ENCODE data around the gene STX16.

The STX16 gene

DNA sequence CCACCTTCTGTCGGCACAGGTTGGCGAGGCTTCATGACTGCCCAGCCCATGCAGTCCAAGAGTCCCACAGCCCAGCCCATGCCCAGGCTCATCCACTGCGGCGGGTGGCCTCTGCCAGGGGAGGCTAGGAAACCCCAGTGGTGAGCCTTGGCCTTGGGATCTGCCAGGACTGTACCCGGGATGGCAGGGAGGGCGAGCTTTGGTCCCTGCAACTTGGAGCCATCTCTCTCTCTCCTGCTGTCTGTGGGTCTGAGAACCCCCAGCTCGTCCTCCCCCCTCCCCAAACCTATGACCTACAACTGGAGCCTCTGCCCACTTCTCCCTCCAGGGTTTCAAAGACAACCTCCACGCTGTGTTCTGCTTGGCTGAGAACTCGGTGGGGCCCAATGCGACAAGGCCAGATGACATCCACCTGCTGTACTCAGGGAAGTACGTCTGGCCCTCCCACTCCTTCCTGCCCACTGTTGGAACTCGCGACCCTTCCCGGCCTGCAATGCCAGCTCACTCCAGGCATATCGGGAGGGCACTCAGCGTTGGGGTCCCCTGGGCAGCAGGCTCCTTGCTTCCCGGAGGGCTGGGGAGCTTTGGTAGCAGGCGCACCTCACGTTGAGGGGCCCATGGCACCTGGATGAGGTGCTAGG lies 61.2 kb downstream of the STX16 start:
- TF ChIP-seq, protein P1, sequence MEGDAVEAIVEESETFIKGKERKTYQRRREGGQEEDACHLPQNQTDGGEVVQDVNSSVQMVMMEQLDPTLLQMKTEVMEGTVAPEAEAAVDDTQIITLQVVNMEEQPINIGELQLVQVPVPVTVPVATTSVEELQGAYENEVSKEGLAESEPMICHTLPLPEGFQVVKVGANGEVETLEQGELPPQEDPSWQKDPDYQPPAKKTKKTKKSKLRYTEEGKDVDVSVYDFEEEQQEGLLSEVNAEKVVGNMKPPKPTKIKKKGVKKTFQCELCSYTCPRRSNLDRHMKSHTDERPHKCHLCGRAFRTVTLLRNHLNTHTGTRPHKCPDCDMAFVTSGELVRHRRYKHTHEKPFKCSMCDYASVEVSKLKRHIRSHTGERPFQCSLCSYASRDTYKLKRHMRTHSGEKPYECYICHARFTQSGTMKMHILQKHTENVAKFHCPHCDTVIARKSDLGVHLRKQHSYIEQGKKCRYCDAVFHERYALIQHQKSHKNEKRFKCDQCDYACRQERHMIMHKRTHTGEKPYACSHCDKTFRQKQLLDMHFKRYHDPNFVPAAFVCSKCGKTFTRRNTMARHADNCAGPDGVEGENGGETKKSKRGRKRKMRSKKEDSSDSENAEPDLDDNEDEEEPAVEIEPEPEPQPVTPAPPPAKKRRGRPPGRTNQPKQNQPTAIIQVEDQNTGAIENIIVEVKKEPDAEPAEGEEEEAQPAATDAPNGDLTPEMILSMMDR (conservative IDR thresholded peaks at IDR 0.05), result no peak
- no peak overlapping the region for H3K27ac ChIP-seq

DNA sequence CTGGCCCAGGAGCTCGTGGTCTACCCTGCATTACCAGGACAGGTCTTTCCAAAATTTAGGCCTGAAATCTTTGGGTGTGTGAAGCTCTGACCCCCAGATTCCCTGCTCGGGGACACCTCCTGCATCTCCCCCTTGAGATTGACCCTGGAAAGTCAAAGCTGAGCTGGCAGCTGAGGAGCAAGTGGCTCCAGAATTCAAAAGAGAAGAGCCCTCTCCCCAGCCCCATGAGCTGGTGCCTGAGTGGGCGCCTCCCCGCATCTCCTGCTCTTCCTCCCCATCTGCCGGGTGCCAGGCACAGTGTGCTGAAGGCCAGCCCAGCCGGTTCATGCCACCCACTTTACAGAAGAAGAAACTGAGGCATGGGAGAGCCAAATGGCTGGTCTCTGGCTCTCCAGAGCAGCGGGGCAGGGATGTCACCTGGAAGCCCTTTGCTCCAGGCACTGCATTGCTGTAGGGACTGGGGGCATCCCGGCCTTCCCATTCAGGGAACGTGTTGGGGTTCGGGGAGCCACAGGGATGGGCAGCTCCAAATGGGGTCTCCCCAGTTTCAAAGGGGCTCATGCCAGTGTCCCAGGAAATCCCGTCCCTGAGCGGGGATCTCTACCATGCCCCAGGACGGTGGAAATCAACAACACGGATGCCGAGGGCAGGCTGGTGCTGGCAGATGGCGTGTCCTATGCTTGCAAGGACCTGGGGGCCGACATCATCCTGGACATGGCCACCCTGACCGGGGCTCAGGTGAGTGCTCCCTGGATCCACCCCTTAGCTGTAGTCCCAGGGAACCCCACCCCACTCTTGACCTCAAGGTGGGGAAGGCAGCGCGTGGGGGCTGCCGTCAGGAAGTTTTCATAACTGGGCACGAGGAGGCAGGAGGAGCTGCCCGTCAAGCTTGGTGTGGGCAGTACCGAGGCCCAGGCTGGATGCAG lies 62.0 kb downstream of the STX16 start:
- no peak overlapping the region for H3K27ac ChIP-seq

DNA sequence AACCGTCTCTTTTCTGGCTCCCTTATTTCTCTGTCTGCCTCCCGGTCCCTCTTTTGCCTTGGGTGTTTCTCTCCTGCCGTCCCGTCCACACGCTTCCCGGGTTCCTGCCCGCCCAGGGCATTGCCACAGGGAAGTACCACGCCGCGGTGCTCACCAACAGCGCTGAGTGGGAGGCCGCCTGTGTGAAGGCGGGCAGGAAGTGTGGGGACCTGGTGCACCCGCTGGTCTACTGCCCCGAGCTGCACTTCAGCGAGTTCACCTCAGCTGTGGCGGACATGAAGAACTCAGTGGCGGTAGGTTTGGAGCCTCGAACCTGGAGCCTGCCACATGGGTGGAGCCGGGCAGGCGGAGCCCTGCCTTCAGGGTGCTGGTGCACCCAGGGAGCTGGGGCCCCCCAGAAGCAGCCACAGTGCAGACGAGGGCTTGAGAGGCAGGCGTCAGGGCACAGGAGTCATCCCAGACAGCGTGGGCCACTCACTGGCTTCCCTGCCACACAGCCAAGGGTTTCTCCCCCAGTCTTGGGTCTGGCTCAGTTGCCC lies 62.8 kb downstream of the STX16 start:
- TF ChIP-seq, protein P1 (conservative IDR thresholded peaks at IDR 0.05), result no peak
- H3K27ac ChIP-seq, result no peak overlapping the region

More for the DNA sequence above, 62.0 kb downstream of the STX16 start:
- TF ChIP-seq, protein P1 (conservative IDR thresholded peaks at IDR 0.05), result no peak

DNA sequence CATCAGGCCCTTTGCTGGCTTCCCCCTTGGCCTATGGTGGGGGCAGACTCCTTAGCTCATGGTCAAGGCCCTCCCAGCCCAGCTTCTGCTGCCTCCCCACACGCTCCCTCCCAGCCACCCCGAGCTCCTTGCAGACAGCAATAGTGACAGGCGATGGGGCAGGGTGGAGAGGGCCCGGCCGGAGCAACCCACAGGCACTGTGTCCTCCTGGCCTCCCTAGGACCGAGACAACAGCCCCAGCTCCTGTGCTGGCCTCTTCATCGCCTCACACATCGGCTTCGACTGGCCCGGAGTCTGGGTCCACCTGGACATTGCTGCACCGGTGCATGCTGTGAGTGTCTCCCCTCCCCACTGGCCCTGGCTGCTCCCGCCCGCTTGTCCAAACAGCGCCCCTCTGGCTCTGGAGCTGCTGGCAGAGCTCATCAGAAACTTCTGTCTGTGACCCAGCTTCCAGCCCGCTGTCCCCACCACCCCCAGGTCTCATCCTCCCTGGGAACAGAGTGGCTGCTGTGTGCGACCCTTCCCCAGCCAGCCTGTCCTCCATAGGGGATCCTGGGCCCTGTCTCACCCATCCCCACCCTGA lies 63.3 kb downstream of the STX16 start:
- H3K27ac ChIP-seq, result no peak overlapping the region

DNA sequence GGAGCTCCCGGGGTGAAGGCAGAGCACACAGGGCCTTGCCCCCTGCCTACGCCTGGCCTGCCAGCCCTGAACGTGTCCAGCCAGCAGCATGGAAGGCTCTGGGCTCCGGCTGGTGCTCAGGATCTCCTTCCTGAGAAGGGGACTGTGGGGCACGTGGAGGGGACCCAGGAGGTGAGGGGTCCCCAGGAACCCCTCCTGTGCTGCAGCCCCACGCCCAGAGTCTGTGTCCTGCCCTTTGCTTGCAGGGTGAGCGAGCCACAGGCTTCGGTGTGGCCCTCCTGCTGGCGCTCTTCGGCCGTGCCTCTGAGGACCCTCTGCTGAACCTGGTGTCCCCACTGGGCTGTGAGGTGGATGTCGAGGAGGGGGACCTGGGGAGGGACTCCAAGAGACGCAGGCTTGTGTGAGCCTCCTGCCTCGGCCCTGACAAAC lies 63.9 kb downstream of the STX16 start:
- TF ChIP-seq, protein P1 (conservative IDR thresholded peaks at IDR 0.05), result no peak
- no peak overlapping the region for H3K27ac ChIP-seq

More for the DNA sequence above, 63.3 kb downstream of the STX16 start:
- TF ChIP-seq, protein P1 (conservative IDR thresholded peaks at IDR 0.05), result no peak

DNA sequence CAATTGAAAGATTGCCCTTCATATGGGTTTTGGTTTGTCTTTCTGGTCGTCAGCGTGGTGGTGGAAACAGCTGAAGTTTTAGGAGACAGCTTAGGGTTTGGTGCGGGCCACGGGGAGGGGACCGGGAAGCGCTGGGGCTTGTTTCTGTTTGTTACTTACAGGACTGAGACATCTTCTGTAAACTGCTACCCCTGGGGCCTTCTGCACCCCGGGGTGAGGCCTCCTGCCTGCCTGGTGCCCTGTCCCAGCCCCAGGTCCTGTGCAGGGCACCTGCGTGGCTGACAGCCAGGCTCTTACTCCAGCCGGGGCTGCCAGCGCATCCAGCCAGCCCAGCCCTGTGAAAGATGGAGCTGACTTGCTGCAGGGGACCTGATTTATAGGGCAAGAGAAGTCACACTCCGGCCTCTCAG lies 64.3 kb downstream of the STX16 start:
- H3K27ac ChIP-seq, result no peak overlapping the region

More for the DNA sequence above, 64.3 kb downstream of the STX16 start:
- TF ChIP-seq, protein P1 (conservative IDR thresholded peaks at IDR 0.05), result no peak

Measured in VCaP (cell line).